ENCODE data around the gene EIF3M.

The EIF3M gene

GRCh38 chr11:32561835-32562234 lies 21.8 kb upstream of the EIF3M start:
- TF ChIP-seq CTCF (IDR thresholded peaks at IDR 0.05; ENCODE audit: insufficient read depth, low read depth, low read length, missing control alignments), result no peak
- H3K4me3 ChIP-seq (ENCODE audit: low read length), result no peak overlapping the region
- DNase-seq (ENCODE audit: low read depth), result no peak

- no peak for TF ChIP-seq CTCF (IDR thresholded peaks at IDR 0.05; ENCODE audit: insufficient read depth, low read depth, low read length, missing control alignments)
- no peak for DNase-seq (ENCODE audit: low read depth)
These were observed 20.6 kb upstream of the EIF3M start for GRCh38 chr11:32562839-32563599.

GRCh38 chr11:32563600-32563959 lies 20.1 kb upstream of the EIF3M start:
- no peak overlapping the region for H3K4me3 ChIP-seq (ENCODE audit: low read length)
- no peak for TF ChIP-seq CTCF (IDR thresholded peaks at IDR 0.05; ENCODE audit: insufficient read depth, low read depth, low read length, missing control alignments)
- no peak for DNase-seq (ENCODE audit: low read depth)

More at GRCh38 chr11:32562839-32563599, 20.6 kb upstream of the EIF3M start:
- H3K4me3 ChIP-seq (ENCODE audit: low read length), result no peak overlapping the region

GRCh38 chr11:32566517-32566916 lies 17.1 kb upstream of the EIF3M start:
- no peak for TF ChIP-seq CTCF (IDR thresholded peaks at IDR 0.05; ENCODE audit: insufficient read depth, low read depth, low read length, missing control alignments)
- H3K4me3 ChIP-seq (ENCODE audit: low read length), result no peak overlapping the region
- no peak for DNase-seq (ENCODE audit: low read depth)

GRCh38 chr11:32567154-32567553 lies 16.5 kb upstream of the EIF3M start:
- TF ChIP-seq CTCF (IDR thresholded peaks at IDR 0.05; ENCODE audit: insufficient read depth, low read depth, low read length, missing control alignments), result no peak
- H3K4me3 ChIP-seq (ENCODE audit: low read length), result no peak overlapping the region
- no peak for DNase-seq (ENCODE audit: low read depth)

GRCh38 chr11:32569313-32569881 lies 14.2 kb upstream of the EIF3M start:
- no peak overlapping the region for H3K4me3 ChIP-seq (ENCODE audit: low read length)
- no peak for DNase-seq (ENCODE audit: low read depth)
- no peak for TF ChIP-seq CTCF (IDR thresholded peaks at IDR 0.05; ENCODE audit: insufficient read depth, low read depth, low read length, missing control alignments)

- TF ChIP-seq CTCF (IDR thresholded peaks at IDR 0.05; ENCODE audit: insufficient read depth, low read depth, low read length, missing control alignments), result no peak
- no peak overlapping the region for H3K4me3 ChIP-seq (ENCODE audit: low read length)
These were observed 12.6 kb upstream of the EIF3M start for GRCh38 chr11:32571039-32571438.

More at GRCh38 chr11:32571039-32571438, 12.6 kb upstream of the EIF3M start:
- DNase-seq (ENCODE audit: low read depth), result no peak

Data from epithelial cell of esophagus (primary cell).